Ascending aorta (tissue), 2 donors: ENCODE results near the gene FAM72A. TPM values are rescaled to one million over a fixed set of nuclear protein-coding genes. Genes with fewer than 3 reads are reported as not detected.
"Not testable (repeated sequence)": the region's sequence is repeated elsewhere in the genome, so short reads cannot be mapped to it uniquely, and the experiment has no call there.

Experiments used
- DNase-seq, 2 donors: peaks; one replicate each; pipeline ENCODE4 v3.0.0-alpha.2; 2019; ENCODE audit warnings: low spot score in 2 of 2
- H3K27ac ChIP-seq, 2 donors: fragments of 200-600 bp; sonication (generic); one replicate each; pipeline ENCODE4 v1.5.1; 2016 to 2017; ENCODE audit warnings: mild to moderate bottlenecking in 1 of 2
- H3K27me3 ChIP-seq: fragments of 200-600 bp; sonication (generic); one replicate; pipeline ENCODE4 v1.5.1; 2017
- H3K36me3 ChIP-seq, 2 donors: fragments of 200-600 bp; sonication (generic); one replicate each; pipeline ENCODE4 v1.5.1; 2016
- H3K4me1 ChIP-seq, 2 donors: fragments of 200-600 bp; sonication (generic); one replicate each; pipeline ENCODE4 v1.5.1; 2016 to 2017; ENCODE audit warnings: mild to moderate bottlenecking in 1 of 2
- H3K4me3 ChIP-seq, 2 donors: fragments of 200-600 bp; sonication (generic); one replicate each; pipeline ENCODE4 v1.5.1; 2016 to 2017; ENCODE audit warnings: mild to moderate bottlenecking in 1 of 2
- H3K9me3 ChIP-seq, 2 donors: fragments of 200-600 bp; sonication (generic); one replicate each; pipeline ENCODE4 v1.5.1; 2016
- intact Hi-C: fragments of 100-400 bp; cut with DNase I; formaldehyde crosslinking; loops from one replicate; pipeline ENCODE4 v1.15.1; 2023
- total RNA-seq: library from RNA; depleted of rRNA; stranded (reverse); fragments of >200 nt; gene quantifications from one replicate; pipeline ENCODE4 v1.1.0, GENCODE V29; 2016

Gene FAM72A
- total RNA-seq: 0.75 TPM

DNA sequence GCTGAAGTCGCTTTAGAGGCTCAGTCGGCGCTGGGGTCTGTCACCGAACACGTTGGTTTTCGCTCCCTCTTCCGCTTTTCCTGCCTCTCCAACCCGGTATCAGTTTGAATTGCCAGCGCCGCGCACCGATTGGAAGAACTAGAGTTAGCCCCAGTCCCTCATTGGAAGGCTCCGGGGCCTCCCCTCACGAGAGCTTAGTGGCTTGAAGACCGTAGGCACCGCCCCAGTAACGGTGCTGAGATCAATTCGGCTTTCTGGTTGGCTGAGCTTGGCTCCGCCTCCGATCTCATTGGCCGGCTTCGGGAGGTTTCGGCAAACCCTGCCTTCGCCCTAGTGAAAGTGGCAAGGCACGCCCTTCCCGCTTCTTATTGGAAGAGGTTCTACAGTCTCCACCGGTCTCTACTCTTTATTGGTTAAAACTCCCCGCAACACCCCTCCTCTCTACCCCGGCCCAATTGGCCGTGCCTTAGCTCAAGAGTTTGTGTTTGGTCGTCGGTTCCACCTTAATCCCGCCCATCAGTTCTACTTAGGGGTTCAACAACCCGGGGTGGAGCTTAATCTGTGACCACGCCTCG, at the start of gene FAM72A:
Gene FAM72A (minus strand): TSS at position 51 of the 575 bp plus-strand sequence. CDS start 814 bp downstream, outside the sequence.
- H3K36me3 ChIP-seq, H3K9me3 ChIP-seq, H3K4me1 ChIP-seq, H3K27me3 ChIP-seq, intact Hi-C loops: not testable (repeated sequence)
- Histone ChIP-seq H3K4me3 (peak within 1 kb of the TSS; percentile 62 to 70), H3K27ac (peak within 1 kb of the TSS; percentile 91)
- DNase-seq: peak; percentile 99 to 100

- DNase-seq, H3K4me3 ChIP-seq, intact Hi-C loops, H3K36me3 ChIP-seq, H3K27me3 ChIP-seq, H3K27ac ChIP-seq, H3K9me3 ChIP-seq, H3K4me1 ChIP-seq: not testable (repeated sequence)
Observed at GRCh38 chr1:206250953-206251681, 48.5 kb upstream of the FAM72A start.

DNA sequence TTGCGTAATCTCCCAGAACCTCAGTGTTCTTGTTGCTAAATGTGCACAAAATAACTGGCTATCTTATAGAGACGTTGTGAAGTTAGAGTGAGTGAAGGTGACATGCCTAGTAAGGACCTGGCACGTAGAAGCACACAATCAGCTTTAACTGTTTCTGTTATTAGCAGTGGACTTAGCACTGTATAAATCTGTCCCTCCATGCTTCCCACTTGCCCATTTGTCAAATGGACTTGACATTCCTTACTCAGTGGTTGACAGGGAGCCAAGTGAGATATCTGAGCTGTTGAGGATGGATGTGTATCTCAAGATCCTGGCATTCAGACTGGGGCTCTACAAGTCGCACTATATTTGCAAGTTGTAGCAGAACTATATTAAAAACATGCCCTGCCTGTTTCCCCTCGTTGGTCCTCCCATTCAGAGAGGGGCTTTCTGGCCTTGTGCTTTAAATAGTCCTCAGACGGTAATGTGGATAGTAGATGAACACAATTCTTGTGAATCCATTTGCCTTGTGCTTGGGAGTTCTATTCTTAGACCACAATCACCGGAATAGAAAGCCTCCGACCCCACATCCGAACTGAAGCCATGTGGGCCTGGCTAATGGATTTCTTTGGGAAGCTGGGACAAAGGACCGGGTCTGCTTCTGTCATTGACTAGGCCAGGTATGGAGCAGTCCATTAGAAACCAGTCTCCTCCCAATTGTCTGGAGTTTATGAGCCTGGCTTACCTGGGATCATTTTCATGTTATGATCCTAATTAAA, 43.7 kb upstream of the FAM72A start:
- DNase-seq, H3K27ac ChIP-seq, H3K9me3 ChIP-seq, H3K4me1 ChIP-seq, intact Hi-C loops, H3K36me3 ChIP-seq, H3K4me3 ChIP-seq, H3K27me3 ChIP-seq: not testable (repeated sequence)

GRCh38 chr1:206245479-206245878, 42.8 kb upstream of the FAM72A start:
- intact Hi-C loops, H3K27ac ChIP-seq, H3K4me1 ChIP-seq, H3K9me3 ChIP-seq, H3K27me3 ChIP-seq, H3K36me3 ChIP-seq, H3K4me3 ChIP-seq, DNase-seq: not testable (repeated sequence)

GRCh38 chr1:206243335-206243734, 40.7 kb upstream of the FAM72A start:
- H3K27ac ChIP-seq, H3K36me3 ChIP-seq, H3K4me3 ChIP-seq, H3K9me3 ChIP-seq, H3K27me3 ChIP-seq, H3K4me1 ChIP-seq, intact Hi-C loops: not testable (repeated sequence)
- DNase-seq: peak in 1 of 2 donors; percentile 10

GRCh38 chr1:206240288-206240687, 37.6 kb upstream of the FAM72A start:
- intact Hi-C loops, H3K9me3 ChIP-seq, H3K27me3 ChIP-seq, H3K4me3 ChIP-seq, H3K27ac ChIP-seq, DNase-seq, H3K4me1 ChIP-seq, H3K36me3 ChIP-seq: not testable (repeated sequence)

DNA sequence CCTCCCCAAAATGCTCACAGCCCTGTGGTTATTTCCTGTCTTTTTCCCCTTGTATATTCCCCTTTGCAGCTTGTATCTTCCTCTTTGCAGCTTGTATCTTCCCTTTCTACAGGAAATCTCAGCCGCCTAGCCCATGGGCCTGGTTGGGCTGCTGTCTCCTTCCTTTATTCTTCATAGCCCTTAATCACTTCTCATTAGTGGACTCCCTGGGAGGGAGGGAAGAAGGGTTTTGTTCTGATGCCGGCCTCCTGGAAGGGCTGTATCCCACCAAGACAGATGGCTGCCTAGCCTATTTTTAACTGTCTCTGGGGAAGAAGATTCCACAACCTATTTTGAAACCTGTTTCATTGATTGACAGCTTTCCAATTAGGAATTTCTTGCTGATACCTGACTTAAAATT, 32.6 kb upstream of the FAM72A start:
- H3K4me1 ChIP-seq, H3K4me3 ChIP-seq, H3K27me3 ChIP-seq, H3K36me3 ChIP-seq, H3K27ac ChIP-seq, intact Hi-C loops, DNase-seq, H3K9me3 ChIP-seq: not testable (repeated sequence)

- H3K27me3 ChIP-seq, DNase-seq, intact Hi-C loops, H3K9me3 ChIP-seq, H3K4me1 ChIP-seq, H3K4me3 ChIP-seq, H3K36me3 ChIP-seq, H3K27ac ChIP-seq: not testable (repeated sequence)
Observed at GRCh38 chr1:206234189-206234916, 31.7 kb upstream of the FAM72A start.

GRCh38 chr1:206232970-206233645, 30.5 kb upstream of the FAM72A start:
- H3K27me3 ChIP-seq, H3K4me3 ChIP-seq, H3K27ac ChIP-seq, intact Hi-C loops, DNase-seq, H3K4me1 ChIP-seq, H3K36me3 ChIP-seq, H3K9me3 ChIP-seq: not testable (repeated sequence)

GRCh38 chr1:206231989-206232388, 29.4 kb upstream of the FAM72A start:
- H3K27me3 ChIP-seq, H3K4me1 ChIP-seq, H3K36me3 ChIP-seq, DNase-seq, H3K27ac ChIP-seq, H3K4me3 ChIP-seq, intact Hi-C loops, H3K9me3 ChIP-seq: not testable (repeated sequence)

DNA sequence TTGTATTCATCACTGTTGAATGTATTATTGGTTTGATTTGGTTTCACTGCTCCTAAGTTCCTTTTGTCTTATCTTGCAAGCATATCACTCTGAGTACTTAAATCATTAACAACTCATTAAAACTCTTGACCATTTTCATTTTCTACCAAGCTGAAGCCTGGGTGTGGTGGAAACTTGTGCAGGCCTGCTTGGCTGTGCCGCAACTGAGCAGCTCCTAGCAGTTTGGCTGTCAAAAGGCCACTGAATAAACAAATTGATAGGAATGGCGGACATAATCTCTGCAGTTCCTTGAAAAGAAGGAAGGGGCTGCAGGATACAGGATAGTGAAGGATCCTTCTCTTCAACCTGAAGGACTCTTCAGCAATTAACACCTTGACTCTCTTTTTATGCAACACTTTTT, 26.6 kb upstream of the FAM72A start:
- H3K9me3 ChIP-seq, DNase-seq, H3K27me3 ChIP-seq, H3K27ac ChIP-seq, H3K4me3 ChIP-seq, intact Hi-C loops, H3K4me1 ChIP-seq, H3K36me3 ChIP-seq: not testable (repeated sequence)

DNA sequence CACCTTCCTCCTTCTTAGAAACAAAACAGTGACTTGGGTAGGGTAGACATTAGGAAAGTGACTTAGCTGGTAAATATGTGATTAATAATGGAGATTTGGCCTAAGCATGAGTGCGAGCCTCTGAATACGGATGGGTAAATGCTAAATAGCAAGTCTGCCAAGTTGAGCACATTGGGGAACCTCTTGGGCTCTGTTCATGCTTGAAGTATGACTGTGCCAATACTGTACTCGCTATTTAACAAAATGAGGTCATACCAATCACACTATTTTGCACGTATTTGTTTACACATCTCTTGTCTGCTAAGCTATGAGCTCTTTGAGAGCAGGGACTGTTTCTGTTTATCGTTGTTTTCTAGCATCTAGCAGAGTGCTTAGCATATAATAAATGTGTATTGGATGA, 24.2 kb upstream of the FAM72A start:
- H3K4me3 ChIP-seq, H3K36me3 ChIP-seq, H3K27me3 ChIP-seq, intact Hi-C loops, H3K9me3 ChIP-seq, H3K4me1 ChIP-seq, H3K27ac ChIP-seq, DNase-seq: not testable (repeated sequence)

GRCh38 chr1:206225386-206225785, 22.7 kb upstream of the FAM72A start:
- H3K27ac ChIP-seq, intact Hi-C loops, H3K4me1 ChIP-seq, H3K36me3 ChIP-seq, H3K9me3 ChIP-seq, H3K27me3 ChIP-seq, H3K4me3 ChIP-seq, DNase-seq: not testable (repeated sequence)
